Measurements from ENCODE around the gene SLC6A18.
"Not testable (repeated sequence)": the region's sequence is repeated elsewhere in the genome, so short reads cannot be mapped to it uniquely, and the experiment has no call there.

GRCh38 chr5:1283729-1284041, 58.5 kb downstream of the SLC6A18 start:
- TF ChIP-seq E2F1 (CRISPR knock-in tag; IDR thresholded peaks at IDR 0.05); ETV5 (CRISPR knock-in tag; IDR thresholded peaks at IDR 0.05; ENCODE audit: low read depth); CTCF (IDR thresholded peaks at IDR 0.05 in 2 of 3, conservative IDR thresholded peaks at IDR 0.05 in 1 of 3; ENCODE audit: insufficient read depth in 2 of 3, low read depth in 1 of 3, low read length in 3 of 3); RAD21 (CRISPR knock-in tag; conservative IDR thresholded peaks at IDR 0.05 in 1 of 2, IDR thresholded peaks at IDR 0.05 in 1 of 2); BACH1 (tag; IDR thresholded peaks at IDR 0.05); POLR2AphosphoS5 (IDR thresholded peaks at IDR 0.05; ENCODE audit: control insufficient read depth, insufficient read depth, low read depth, low read length); TCFL5 (CRISPR knock-in tag; conservative IDR thresholded peaks at IDR 0.05); JUND (IDR thresholded peaks at IDR 0.05; ENCODE audit: borderline replicate concordance, low read depth, low read length); JUND (tag; IDR thresholded peaks at IDR 0.05; ENCODE audit: borderline replicate concordance, low read depth, low read length); IRF1 (CRISPR knock-in tag; IDR thresholded peaks at IDR 0.05; ENCODE audit: borderline replicate concordance); GATAD2A (IDR thresholded peaks at IDR 0.05): not testable (repeated sequence)

Data from K562 (cell line).